CD4-positive, alpha-beta T cell treated with Interleukin-12 subunit alpha and Interleukin-12 subunit beta, for 1 hour (primary cell): Measurements from ENCODE around the gene HIVEP1.
A peak's percentile ranks its signal among the peaks of the same experiment; 100 is the strongest.
"Not testable (repeated sequence)": the region's sequence is repeated elsewhere in the genome, so short reads cannot be mapped to it uniquely, and the experiment has no call there.

Experiments
- DNase-seq: peaks from one replicate; pipeline ENCODE4 v3.0.0-alpha.2; 2020

The HIVEP1 gene

GRCh38 chr6:12094689-12095088 is 82.6 kb downstream of the HIVEP1 start:
- no peak for DNase-seq

DNA sequence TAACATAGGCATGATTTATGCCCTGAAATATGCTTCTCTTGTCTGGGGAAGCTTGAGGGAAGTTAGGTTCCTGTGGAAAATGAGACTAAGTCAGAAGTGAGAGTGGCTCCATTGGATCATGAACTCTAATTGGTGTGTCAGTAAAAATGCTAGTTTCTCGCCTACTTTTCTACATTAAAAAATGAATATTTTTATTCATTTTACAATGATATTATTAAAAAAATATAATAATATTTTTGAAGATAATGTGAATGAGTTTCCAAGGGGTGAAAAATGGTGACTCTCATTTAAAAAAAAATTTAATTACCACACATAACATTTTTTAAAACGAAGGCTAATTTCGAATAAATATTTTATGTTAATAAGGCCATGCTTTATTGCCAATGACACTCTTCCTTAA is 84.2 kb downstream of the HIVEP1 start:
- no peak for DNase-seq

DNA sequence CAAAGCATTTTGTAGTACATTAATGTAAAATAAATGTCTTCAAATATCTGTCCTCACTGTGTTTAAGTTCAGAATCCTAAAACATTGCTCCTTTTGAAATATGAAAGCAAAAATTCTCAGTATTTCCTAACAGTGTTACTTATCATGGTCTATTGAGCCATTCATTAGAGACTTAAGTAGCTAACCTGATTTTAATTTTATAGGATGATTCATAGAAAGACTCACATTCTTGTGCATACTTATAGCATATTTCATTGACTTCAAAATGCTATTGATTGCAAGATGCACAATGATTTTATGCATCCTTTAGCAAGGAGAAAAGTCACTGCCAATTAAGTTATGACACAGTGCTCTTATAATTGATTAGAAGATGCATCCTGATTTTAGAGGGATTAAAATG is 85.7 kb downstream of the HIVEP1 start:
- DNase-seq, result no peak

DNA sequence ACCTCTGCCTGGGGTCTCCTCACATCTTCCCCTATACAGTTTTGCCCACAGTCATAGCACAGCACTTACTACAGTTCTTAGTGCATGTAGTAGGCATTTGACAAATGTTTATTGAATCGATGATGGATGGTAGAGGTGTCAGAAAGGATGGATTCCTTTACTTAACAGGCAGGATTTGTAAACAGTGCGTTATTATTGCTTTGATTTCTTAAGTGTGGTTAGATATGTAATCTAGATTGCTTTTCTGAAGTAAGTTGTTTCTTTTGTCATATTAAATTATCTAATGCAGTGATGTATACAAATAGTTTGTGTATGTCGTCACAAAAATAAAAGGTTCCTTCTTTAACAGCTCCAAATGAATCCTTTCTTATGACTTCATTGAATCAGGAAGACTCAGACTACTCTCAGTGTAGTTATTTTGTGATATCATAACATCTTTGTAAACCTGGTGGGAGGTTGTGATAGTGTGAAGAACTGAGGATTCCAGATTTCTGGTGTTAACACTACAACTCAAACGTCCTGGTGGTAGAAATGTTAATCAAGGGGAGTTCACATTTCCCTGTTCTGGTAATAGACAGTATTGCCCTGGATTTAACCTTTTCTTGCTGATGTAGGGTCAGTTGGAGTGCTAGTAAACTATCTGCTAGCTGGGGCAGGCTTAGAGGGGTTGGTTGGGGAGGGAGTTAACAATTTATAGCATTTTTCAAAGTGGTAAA is 87.7 kb downstream of the HIVEP1 start:
- no peak for DNase-seq

GRCh38 chr6:12101048-12101447 is 88.9 kb downstream of the HIVEP1 start:
- DNase-seq, result no peak

- DNase-seq, result no peak
Observed at GRCh38 chr6:12101653-12102312, 89.7 kb downstream of the HIVEP1 start.

DNA sequence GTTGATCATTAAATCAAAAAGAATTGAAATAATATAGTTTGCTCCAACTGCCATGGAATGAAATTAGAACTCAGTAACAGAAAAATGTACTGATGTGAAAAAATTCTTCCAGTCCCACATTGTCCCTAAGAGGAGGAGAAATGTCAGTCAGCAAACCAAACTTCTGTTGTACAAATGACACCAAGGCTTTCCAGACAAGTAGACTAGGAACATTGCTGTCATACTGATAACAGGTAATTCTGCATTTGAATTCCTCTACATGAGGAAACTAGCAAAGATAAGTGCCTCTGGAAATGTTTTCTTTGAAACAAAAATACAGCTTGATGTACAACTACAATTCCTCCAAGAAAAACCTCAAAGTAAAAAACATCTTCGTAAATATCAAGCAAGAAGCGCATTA is 90.2 kb downstream of the HIVEP1 start:
- DNase-seq, result no peak

DNA sequence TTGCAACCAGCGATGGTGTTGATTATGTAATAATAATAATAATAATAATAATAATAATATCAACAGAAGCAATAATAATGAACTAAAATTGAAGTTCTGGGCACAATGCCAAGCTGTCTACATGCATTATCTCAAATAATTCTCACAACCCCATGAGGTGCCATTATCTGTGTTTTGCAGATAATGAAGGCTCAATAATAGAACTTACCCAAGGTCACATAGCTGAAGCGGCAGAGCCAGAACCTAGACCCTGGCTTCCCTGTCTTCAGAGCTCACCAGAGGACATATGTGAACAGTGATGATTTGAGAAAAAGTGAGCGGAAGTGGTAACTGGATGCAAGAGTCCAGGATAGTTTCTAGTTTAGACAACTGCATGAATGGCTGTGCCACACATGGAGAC is 91.0 kb downstream of the HIVEP1 start:
- no peak for DNase-seq

- no peak for DNase-seq
Observed at GRCh38 chr6:12105271-12105670, 93.2 kb downstream of the HIVEP1 start.

- not testable (repeated sequence) for DNase-seq
Observed at GRCh38 chr6:12108376-12108775, 96.3 kb downstream of the HIVEP1 start.

GRCh38 chr6:12110523-12111362 is 98.6 kb downstream of the HIVEP1 start:
- DNase-seq, result peak; percentile 14

DNA sequence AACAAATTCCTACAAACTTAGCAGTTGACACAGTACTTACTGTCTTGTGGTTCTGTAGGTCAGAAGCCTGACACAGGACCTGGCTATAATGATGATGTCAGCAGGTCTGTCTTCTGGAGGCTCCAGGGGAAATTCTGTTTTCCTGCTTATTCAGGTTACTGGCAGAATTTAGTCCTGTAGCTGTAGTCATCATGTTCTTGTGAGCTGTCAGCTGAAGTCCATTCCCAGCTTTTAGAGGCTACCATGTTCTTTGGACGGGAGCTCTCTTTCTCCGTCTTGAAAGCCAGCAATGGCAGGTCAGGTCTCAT is 99.2 kb downstream of the HIVEP1 start:
- DNase-seq, result no peak

DNA sequence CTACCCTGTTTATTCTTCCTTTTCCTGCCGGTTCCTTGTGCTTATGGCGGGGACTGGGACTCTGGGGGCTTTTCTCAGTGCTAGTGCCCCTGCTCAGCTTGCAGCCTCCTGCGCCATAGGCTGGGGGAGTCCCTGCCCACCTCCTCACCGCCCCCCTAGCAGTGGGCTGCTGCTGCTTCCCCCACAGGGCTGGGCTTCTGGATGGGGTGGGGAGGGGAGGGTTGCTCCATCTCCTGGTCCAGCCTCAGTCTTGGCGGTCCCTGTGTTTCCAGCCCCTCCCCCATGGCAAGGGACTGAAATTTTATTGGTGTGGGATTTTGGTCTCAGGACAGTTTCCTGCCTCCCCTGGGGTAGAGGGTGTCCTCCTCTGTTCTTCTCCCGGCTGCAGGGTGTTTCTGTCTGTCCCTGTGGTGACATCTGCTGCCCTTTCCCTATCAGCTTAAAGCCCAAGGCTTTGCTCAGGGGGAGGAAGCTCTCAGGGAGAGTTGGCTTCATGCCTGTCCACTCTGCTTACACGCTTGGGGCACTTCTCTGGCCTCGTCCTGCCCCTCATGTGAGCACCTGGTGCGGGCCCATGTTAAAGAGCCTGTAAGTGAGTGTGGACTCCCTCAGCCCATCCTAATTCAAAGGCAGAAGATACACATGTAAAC is 100.6 kb downstream of the HIVEP1 start:
- no peak for DNase-seq

DNA sequence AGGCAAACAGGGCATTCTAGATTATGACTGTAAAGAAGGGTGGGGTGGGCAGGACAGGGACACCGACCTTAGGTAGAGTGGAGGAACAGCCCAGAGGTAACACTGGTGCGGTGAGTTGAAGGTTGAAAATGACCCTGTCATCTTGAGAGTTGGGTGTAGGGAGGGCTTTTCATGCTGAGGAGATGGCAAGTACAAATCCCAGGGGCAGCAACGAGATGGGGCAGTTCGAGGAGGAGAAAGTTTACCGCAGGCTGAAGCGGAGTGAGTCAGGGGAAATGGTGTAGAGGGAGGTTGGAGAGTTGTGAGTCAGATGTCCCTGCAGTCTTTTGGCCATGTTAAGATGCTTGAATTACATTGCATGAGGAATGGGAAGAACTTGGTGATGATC is 101.1 kb downstream of the HIVEP1 start:
- no peak for DNase-seq

GRCh38 chr6:12114055-12114503 is 102.0 kb downstream of the HIVEP1 start:
- DNase-seq, result no peak

DNA sequence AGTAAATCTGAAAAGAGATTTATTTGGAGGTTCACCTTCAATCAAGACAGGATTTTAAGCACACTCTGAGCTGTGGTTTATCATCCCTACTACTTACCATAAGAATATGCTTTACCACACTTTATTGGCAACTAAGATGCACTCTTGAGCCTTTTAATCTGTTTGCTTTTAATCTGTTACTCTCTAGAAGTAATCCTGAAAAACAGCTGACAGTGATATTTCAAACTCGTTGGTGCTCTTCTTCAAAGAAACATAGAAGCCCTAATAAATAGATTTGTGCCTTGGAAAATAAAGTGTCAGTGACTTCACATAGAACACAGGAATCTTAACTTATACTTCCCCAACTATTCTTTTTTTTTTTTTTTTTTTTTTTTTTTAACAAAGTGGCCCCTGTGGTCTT is 102.9 kb downstream of the HIVEP1 start:
- no peak for DNase-seq

- no peak for DNase-seq
Observed at GRCh38 chr6:12115492-12115891, 103.4 kb downstream of the HIVEP1 start.

DNA sequence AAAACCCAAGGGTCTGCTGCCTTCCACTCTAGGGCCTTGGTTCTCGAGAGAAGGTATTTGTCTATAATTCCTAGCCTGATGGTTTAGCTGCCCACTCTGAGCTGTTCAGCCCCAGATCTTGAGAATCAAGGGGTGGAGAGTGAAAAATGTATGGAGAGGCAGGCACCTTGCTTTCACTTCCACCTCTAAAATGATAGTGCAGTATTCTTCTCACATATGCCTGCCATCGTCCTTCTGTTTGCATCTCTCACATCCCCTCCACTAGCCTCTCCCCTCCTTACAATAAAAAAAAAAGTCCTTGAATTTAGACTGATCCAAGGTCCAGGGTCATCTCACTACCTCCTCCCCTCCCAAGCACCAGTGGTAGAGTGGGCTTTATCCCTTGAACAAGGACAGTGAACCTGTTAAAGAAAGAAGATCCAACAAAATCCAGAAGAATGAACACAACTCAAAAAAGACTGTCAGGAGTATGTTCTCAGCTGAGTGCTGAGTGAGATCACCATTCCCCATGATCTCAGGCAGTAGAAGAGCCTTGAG is 104.2 kb downstream of the HIVEP1 start:
- DNase-seq, result no peak

GRCh38 chr6:12116978-12117377 is 104.9 kb downstream of the HIVEP1 start:
- no peak for DNase-seq

DNA sequence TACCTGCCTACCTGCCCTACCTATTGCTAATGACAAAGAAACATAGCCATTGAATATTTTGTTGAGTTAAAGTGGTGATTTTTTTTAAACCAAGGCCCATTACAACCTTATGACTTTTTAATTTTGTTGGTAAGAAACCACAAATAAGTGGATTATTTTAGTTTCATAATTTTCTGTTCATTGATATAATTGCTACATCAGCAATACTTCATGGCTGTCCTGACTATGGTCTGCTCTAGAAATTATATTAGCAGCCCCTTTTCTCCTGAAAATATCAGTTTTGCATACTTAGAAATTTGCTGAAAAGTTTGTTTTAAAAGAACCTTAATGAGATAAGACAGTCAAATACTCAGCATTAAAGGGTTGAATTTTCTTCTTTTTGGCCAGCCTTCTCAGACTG is 106.5 kb downstream of the HIVEP1 start:
- DNase-seq, result no peak

DNA sequence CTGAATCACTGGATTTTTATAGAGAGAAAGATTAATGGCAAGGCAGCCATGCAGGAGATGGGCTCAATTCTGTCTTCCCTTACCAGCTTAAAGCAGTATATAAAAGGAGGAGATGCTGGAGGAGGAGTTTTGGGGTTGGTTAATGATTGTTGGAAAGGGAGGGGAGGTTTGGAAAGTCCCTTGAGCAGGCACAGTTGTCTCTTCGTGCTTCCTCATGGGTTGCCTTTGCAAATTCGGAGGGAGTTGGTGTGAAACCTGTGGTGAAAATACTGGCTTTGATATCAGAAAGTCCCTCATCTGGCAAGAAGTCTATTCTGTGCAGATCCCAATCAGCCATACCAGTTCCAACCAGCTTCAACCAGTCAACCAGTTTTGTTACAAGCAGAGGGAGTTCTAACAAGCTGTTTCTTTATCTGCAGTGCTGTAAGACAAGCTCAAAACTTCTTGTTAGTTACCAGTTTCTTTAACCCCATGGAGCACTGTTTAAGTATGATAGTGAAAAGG is 107.0 kb downstream of the HIVEP1 start:
- peak; percentile 72 for DNase-seq

- no peak for DNase-seq
Observed at GRCh38 chr6:12125396-12125795, 113.3 kb downstream of the HIVEP1 start.

DNA sequence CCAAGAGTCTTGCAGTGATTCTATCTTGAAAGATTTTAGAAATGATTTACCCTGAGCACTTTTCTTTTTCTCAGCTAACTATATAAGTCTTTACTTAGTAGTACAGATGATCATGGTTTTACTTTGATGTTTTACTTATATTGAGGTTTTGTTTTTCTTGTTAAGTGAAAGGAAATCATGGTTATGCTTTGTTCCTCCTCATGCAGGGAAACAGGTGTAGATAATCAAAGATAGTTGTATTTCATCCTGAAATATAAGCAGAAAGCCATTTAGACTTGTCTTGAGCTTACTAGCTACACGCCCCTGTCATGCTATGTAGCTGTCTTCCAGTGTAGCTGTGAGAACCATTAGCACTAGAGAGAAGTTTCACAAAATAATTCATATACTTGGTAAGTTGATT is 113.9 kb downstream of the HIVEP1 start:
- no peak for DNase-seq
